HEK293 (cell line): Measurements from ENCODE around the gene NCAN.

Experiments
- CTCF ChIA-PET: fragments of 350-600 bp; formaldehyde crosslinking; extraction: SDS; loops from one replicate; lab custom pipeline; 2021; ENCODE audit warnings: antibody characterized with exemption; lab: Yijun Ruan, JAX
- POLR2A ChIA-PET: fragments of 300-600 bp; formaldehyde crosslinking; extraction: SDS; loops from one replicate; lab custom pipeline; 2020; ENCODE audit warnings: antibody characterized with exemption, inconsistent platforms; lab: Yijun Ruan, JAX
- H3K27ac ChIP-seq: fragments of 200-500 bp; sonication (Bioruptor generic); 2 replicates; pipeline ENCODE4 v1.5.1; 2014; ENCODE audit warnings: low read depth, low read length, control low read depth, inconsistent platforms; ENCODE audit errors: extremely low read depth
- H3K36me3 ChIP-seq, 2 experiments: fragments of 200-500 bp in 1 of 2; sonication (Bioruptor generic) in 1 of 2; 1 replicate in 1 of 2; 2 replicates in 1 of 2; pipeline ENCODE4 v1.5.1; 2014 to 2017; ENCODE audit warnings: inconsistent platforms in 2 of 2, low read length in 2 of 2; ENCODE audit not compliant: control insufficient read depth in 2 of 2, insufficient read depth in 1 of 2
- H3K4me1 ChIP-seq: fragments of 200-500 bp; sonication (Bioruptor generic); 2 replicates; pipeline ENCODE4 v1.5.1; 2014; ENCODE audit warnings: mild to moderate bottlenecking, low read length, inconsistent platforms; ENCODE audit not compliant: control insufficient read depth, insufficient read depth
- H3K4me3 ChIP-seq: 2 replicates; pipeline ENCODE4 v1.5.1; 2011; ENCODE audit warnings: low read depth, mild to moderate bottlenecking, control low read depth, low read length, moderate library complexity
- H3K9me3 ChIP-seq: fragments of 200-500 bp; sonication (Bioruptor generic); 2 replicates; pipeline ENCODE4 v1.5.1; 2014; ENCODE audit warnings: low read depth, low read length, inconsistent platforms; ENCODE audit not compliant: control insufficient read depth, insufficient read depth
- GLI2 ChIP-seq: fragments of 450-650 bp; formaldehyde crosslinking; IDR thresholded peaks from 2 replicates; pipeline ENCODE4; 2017; ENCODE audit warnings: missing biosample characterization, missing genetic modification characterization, low read depth, borderline replicate concordance
- GLIS2 ChIP-seq: fragments of 450-650 bp; formaldehyde crosslinking; IDR thresholded peaks from 2 replicates; pipeline ENCODE4 v1.5.1; 2016; ENCODE audit warnings: missing biosample characterization, missing genetic modification characterization
- KLF1 ChIP-seq: fragments of 450-650 bp; formaldehyde crosslinking; IDR thresholded peaks from 2 replicates; pipeline ENCODE4 v1.5.1; 2016; ENCODE audit warnings: missing biosample characterization, missing genetic modification characterization
- OSR2 ChIP-seq: fragments of 450-650 bp; formaldehyde crosslinking; IDR thresholded peaks from 2 replicates; pipeline ENCODE4 v1.5.1; 2016; ENCODE audit warnings: missing biosample characterization, missing genetic modification characterization
- REPIN1 ChIP-seq: fragments of 450-650 bp; formaldehyde crosslinking; IDR thresholded peaks from 2 replicates; pipeline ENCODE4 v1.5.1; 2017; ENCODE audit warnings: missing biosample characterization, missing genetic modification characterization, low read depth
- SCRT1 ChIP-seq: fragments of 450-650 bp; formaldehyde crosslinking; IDR thresholded peaks from 2 replicates; pipeline ENCODE4 v1.5.1; 2016; ENCODE audit warnings: missing biosample characterization, missing genetic modification characterization, borderline replicate concordance
- ZIC2 ChIP-seq: fragments of 450-650 bp; formaldehyde crosslinking; IDR thresholded peaks from 2 replicates; pipeline ENCODE4 v1.5.1; 2016; ENCODE audit warnings: missing biosample characterization, missing genetic modification characterization
- ZNF211 ChIP-seq: fragments of 450-650 bp; formaldehyde crosslinking; IDR thresholded peaks from 2 replicates; pipeline ENCODE4 v1.5.1; 2016; ENCODE audit warnings: low read depth, missing biosample characterization, missing genetic modification characterization
- ZNF23 ChIP-seq: fragments of 450-650 bp; formaldehyde crosslinking; IDR thresholded peaks from 2 replicates; pipeline ENCODE4 v1.5.1; 2016; ENCODE audit warnings: missing biosample characterization, missing genetic modification characterization, borderline replicate concordance
- ZNF24 ChIP-seq: fragments of 450-650 bp; formaldehyde crosslinking; IDR thresholded peaks from 2 replicates; pipeline ENCODE4 v1.5.1; 2016; ENCODE audit warnings: missing biosample characterization, missing genetic modification characterization
- ZNF394 ChIP-seq: fragments of 450-650 bp; formaldehyde crosslinking; IDR thresholded peaks from 2 replicates; pipeline ENCODE4 v1.5.1; 2016; ENCODE audit warnings: missing biosample characterization, missing genetic modification characterization, mild to moderate bottlenecking, moderate library complexity, borderline replicate concordance
- ZNF426 ChIP-seq: fragments of 450-650 bp; formaldehyde crosslinking; IDR thresholded peaks from 2 replicates; pipeline ENCODE4 v1.5.1; 2017; ENCODE audit warnings: missing biosample characterization, missing genetic modification characterization, mild to moderate bottlenecking, inconsistent platforms, moderate library complexity
- ZNF501 ChIP-seq: fragments of 450-650 bp; formaldehyde crosslinking; IDR thresholded peaks from 2 replicates; pipeline ENCODE4 v1.5.1; 2016; ENCODE audit warnings: missing biosample characterization, missing genetic modification characterization
- ZNF555 ChIP-seq: fragments of 450-650 bp; formaldehyde crosslinking; conservative IDR thresholded peaks from 2 replicates; pipeline ENCODE4 v1.5.1; 2017; ENCODE audit warnings: missing biosample characterization, mild to moderate bottlenecking, missing genetic modification characterization, inconsistent platforms
- ZNF560 ChIP-seq: fragments of 450-650 bp; formaldehyde crosslinking; IDR thresholded peaks from 2 replicates; pipeline ENCODE4 v1.5.1; 2017; ENCODE audit warnings: missing biosample characterization, missing genetic modification characterization, borderline replicate concordance
- ZNF571 ChIP-seq: fragments of 450-650 bp; formaldehyde crosslinking; IDR thresholded peaks from 2 replicates; pipeline ENCODE4 v1.5.0; 2017; ENCODE audit warnings: missing biosample characterization, missing genetic modification characterization
- ZNF792 ChIP-seq: fragments of 450-650 bp; formaldehyde crosslinking; IDR thresholded peaks from 2 replicates; pipeline ENCODE4 v1.5.1; 2016; ENCODE audit warnings: missing biosample characterization, missing genetic modification characterization
- TF ChIP-seq, protein P1 (sequence below): fragments of 450-650 bp; formaldehyde crosslinking; IDR thresholded peaks from 2 replicates; pipeline ENCODE4 v1.5.1; 2017; ENCODE audit warnings: missing biosample characterization, missing genetic modification characterization
- TF ChIP-seq, protein P2 (sequence below): fragments of 450-650 bp; formaldehyde crosslinking; IDR thresholded peaks from 2 replicates; pipeline ENCODE4 v1.5.1; 2016; ENCODE audit warnings: missing biosample characterization, missing genetic modification characterization
- TF ChIP-seq, protein P3 (sequence below): fragments of 450-650 bp; formaldehyde crosslinking; IDR thresholded peaks from 2 replicates; pipeline ENCODE4 v1.5.1; 2016; ENCODE audit warnings: missing biosample characterization, missing genetic modification characterization
- TF ChIP-seq, protein P4 (sequence below): fragments of 450-650 bp; formaldehyde crosslinking; IDR thresholded peaks from 2 replicates; pipeline ENCODE4 v1.5.1; 2016; ENCODE audit warnings: missing biosample characterization, missing genetic modification characterization, low read depth

NCAN gene

DNA sequence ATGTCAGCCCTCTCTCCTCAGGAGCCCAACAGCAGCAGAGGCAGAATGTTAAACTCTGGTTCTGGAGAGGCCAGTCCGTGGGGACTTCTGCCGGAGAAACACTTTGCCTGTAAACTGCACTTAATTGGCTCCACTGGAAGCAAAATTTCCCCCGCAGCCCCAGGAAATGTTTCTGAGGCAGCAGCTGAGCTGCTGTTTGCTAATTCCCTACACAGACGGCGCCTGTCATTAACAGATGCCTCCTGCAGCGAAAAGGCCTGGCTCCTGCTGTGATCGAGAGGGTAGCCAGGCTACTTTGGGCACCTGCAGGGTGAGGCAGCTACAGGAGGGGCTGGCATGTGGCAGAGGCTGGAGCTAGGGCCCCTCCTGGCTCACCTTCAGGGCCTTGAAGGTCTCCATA, 66.6 kb downstream of the NCAN start:
- Histone ChIP-seq H3K4me1 (no peaks in the 10 kb centered on the region), H3K4me3 (no peak overlapping the region), H3K9me3 (no peaks in the 10 kb centered on the region), H3K36me3 (peaks cover 0 to 78% of the 10 kb centered on the region in 2 experiments; a peak in 2 of 3 replicates), H3K27ac (no peak overlapping the region)
- POLR2A ChIA-PET = interaction anchor here (0.6 kb wide), 1 partner anchor 33 kb away, joined by 3 read pairs; no protein-coding TSS in a partner anchor
- CTCF ChIA-PET = no interaction called here
- TF ChIP-seq OSR2 = peak; percentile 46; the same call in 1 of the 2 replicates
- TF ChIP-seq SCRT1 (tag by site-specific recombination) = no peak
- peak; percentile 99 for TF ChIP-seq ZIC2 (tag by site-specific recombination)

DNA sequence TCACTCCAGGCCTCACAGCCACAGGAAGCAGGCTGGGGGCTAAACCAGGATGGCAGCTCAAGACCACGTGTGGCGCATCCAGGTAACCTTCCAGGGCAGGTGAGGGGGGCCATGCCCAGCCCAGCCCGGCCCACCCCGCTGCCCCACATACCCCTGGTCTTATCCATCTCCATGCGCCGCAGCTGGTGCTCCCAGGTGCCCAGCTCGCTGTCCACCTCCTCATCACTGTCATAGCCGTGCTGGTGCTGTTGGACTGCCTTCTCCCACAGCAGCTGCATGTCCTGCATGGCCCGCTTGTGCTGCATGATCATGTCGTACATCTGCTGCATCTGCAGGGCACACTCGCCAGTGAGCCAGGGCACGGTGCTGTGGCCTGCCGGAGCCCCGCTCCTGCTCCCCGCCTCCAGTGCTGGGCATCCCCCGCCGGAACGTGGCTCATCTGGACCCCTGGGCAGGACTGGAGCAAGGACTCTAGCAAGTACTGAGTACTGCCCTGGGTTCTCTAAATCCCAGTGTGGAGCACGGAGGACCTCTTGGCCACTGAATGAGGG, 67.4 kb downstream of the NCAN start:
- H3K36me3 ChIP-seq = peaks cover 2 to 86% of the 10 kb centered on the region in 2 experiments; a peak in 2 of 3 replicates

DNA sequence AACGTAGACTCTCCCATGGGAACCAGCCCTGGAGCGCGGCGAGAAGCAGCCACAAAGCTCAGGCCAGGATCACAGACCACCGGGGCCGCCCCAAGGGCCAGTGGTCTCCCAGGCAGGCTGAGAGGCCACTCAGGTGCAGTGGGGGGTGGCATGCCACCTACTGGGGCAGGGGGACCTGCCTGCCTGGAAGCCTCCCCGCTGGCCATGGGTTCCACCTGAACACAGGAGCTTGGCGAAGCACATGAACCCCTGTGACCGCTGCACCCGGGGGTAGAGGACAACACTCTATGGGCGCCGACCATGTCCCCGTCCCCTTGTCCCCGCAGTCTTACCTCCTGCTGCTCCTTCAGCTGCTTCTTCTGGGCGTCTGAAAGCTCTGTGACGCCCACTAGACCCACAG, 68.1 kb downstream of the NCAN start:
- H3K36me3 ChIP-seq = peaks cover 3 to 91% of the 10 kb centered on the region in 2 experiments; a peak in 2 of 3 replicates
- H3K4me3 ChIP-seq = no peak overlapping the region
- H3K9me3 ChIP-seq = no peaks in the 10 kb centered on the region
- H3K27ac ChIP-seq = no peak overlapping the region
- ChIA-PET POLR2A (interaction anchor here (0.6 kb wide), 1 partner anchor 9 kb away, joined by 3 read pairs; no protein-coding TSS in a partner anchor), CTCF (no interaction called here)
- no peaks in the 10 kb centered on the region for H3K4me1 ChIP-seq
- no peak for TF ChIP-seq KLF1 (tag by site-specific recombination)
- TF ChIP-seq, protein P1, sequence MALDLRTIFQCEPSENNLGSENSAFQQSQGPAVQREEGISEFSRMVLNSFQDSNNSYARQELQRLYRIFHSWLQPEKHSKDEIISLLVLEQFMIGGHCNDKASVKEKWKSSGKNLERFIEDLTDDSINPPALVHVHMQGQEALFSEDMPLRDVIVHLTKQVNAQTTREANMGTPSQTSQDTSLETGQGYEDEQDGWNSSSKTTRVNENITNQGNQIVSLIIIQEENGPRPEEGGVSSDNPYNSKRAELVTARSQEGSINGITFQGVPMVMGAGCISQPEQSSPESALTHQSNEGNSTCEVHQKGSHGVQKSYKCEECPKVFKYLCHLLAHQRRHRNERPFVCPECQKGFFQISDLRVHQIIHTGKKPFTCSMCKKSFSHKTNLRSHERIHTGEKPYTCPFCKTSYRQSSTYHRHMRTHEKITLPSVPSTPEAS (tag by site-specific recombination) = no peak
- TF ChIP-seq ZIC2 (tag by site-specific recombination) = no peak
- no peak for TF ChIP-seq GLI2 (tag by site-specific recombination)
- no peak for TF ChIP-seq ZNF555
- no peak for TF ChIP-seq ZNF501 (tag by site-specific recombination)
- TF ChIP-seq ZNF560 (tag by site-specific recombination) = no peak
- TF ChIP-seq ZNF394 = no peak
- TF ChIP-seq ZNF211 (tag by site-specific recombination) = no peak
- TF ChIP-seq ZNF24 (tag by site-specific recombination) = no peak
- TF ChIP-seq GLIS2 (tag by site-specific recombination) = no peak
- TF ChIP-seq ZNF792 (tag by site-specific recombination) = no peak

More for the DNA sequence above, 67.4 kb downstream of the NCAN start:
- H3K4me1 ChIP-seq = no peaks in the 10 kb centered on the region
- CTCF ChIA-PET = no interaction called here
- POLR2A ChIA-PET = interaction anchor here (0.6 kb wide), 1 partner anchor 9 kb away, joined by 3 read pairs; no protein-coding TSS in a partner anchor
- no peaks in the 10 kb centered on the region for H3K9me3 ChIP-seq
- no peak overlapping the region for H3K27ac ChIP-seq
- TF ChIP-seq GLI2 (tag by site-specific recombination) = no peak
- TF ChIP-seq, protein P2, sequence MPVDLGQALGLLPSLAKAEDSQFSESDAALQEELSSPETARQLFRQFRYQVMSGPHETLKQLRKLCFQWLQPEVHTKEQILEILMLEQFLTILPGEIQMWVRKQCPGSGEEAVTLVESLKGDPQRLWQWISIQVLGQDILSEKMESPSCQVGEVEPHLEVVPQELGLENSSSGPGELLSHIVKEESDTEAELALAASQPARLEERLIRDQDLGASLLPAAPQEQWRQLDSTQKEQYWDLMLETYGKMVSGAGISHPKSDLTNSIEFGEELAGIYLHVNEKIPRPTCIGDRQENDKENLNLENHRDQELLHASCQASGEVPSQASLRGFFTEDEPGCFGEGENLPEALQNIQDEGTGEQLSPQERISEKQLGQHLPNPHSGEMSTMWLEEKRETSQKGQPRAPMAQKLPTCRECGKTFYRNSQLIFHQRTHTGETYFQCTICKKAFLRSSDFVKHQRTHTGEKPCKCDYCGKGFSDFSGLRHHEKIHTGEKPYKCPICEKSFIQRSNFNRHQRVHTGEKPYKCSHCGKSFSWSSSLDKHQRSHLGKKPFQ = no peak
- TF ChIP-seq, protein P3, sequence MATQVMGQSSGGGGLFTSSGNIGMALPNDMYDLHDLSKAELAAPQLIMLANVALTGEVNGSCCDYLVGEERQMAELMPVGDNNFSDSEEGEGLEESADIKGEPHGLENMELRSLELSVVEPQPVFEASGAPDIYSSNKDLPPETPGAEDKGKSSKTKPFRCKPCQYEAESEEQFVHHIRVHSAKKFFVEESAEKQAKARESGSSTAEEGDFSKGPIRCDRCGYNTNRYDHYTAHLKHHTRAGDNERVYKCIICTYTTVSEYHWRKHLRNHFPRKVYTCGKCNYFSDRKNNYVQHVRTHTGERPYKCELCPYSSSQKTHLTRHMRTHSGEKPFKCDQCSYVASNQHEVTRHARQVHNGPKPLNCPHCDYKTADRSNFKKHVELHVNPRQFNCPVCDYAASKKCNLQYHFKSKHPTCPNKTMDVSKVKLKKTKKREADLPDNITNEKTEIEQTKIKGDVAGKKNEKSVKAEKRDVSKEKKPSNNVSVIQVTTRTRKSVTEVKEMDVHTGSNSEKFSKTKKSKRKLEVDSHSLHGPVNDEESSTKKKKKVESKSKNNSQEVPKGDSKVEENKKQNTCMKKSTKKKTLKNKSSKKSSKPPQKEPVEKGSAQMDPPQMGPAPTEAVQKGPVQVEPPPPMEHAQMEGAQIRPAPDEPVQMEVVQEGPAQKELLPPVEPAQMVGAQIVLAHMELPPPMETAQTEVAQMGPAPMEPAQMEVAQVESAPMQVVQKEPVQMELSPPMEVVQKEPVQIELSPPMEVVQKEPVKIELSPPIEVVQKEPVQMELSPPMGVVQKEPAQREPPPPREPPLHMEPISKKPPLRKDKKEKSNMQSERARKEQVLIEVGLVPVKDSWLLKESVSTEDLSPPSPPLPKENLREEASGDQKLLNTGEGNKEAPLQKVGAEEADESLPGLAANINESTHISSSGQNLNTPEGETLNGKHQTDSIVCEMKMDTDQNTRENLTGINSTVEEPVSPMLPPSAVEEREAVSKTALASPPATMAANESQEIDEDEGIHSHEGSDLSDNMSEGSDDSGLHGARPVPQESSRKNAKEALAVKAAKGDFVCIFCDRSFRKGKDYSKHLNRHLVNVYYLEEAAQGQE (tag by site-specific recombination) = no peak
- TF ChIP-seq REPIN1 (tag by site-specific recombination) = no peak
- TF ChIP-seq, protein P4, sequence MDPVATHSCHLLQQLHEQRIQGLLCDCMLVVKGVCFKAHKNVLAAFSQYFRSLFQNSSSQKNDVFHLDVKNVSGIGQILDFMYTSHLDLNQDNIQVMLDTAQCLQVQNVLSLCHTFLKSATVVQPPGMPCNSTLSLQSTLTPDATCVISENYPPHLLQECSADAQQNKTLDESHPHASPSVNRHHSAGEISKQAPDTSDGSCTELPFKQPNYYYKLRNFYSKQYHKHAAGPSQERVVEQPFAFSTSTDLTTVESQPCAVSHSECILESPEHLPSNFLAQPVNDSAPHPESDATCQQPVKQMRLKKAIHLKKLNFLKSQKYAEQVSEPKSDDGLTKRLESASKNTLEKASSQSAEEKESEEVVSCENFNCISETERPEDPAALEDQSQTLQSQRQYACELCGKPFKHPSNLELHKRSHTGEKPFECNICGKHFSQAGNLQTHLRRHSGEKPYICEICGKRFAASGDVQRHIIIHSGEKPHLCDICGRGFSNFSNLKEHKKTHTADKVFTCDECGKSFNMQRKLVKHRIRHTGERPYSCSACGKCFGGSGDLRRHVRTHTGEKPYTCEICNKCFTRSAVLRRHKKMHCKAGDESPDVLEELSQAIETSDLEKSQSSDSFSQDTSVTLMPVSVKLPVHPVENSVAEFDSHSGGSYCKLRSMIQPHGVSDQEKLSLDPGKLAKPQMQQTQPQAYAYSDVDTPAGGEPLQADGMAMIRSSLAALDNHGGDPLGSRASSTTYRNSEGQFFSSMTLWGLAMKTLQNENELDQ (tag by site-specific recombination) = no peak
- TF ChIP-seq ZNF23 (tag by site-specific recombination) = no peak
- TF ChIP-seq ZNF571 (tag by site-specific recombination) = no peak
- TF ChIP-seq ZNF426 (tag by site-specific recombination) = no peak
- H3K4me3 ChIP-seq = no peak overlapping the region
